ENCODE measurements around the gene TBX21.

GRCh38 chr17:47725446-47726111, 7.5 kb upstream of the TBX21 start:
- TF ChIP-seq CTCF (IDR thresholded peaks at IDR 0.05 in 2 of 3, conservative IDR thresholded peaks at IDR 0.05 in 1 of 3; ENCODE audit: insufficient read depth in 2 of 3, low read depth in 1 of 3, low read length in 3 of 3) (peak in 2 of 3 experiments; percentile 9 to 39; a peak in 1 of 6 replicates), MEIS2 (IDR thresholded peaks at IDR 0.05; ENCODE audit: partially characterized antibody) (no peak), GTF2F1 (IDR thresholded peaks at IDR 0.05; ENCODE audit: low read depth, low read length) (no peak), TCF7L2 (IDR thresholded peaks at IDR 0.05; ENCODE audit: low read depth, low read length) (no peak), ZNF395 (CRISPR knock-in tag; IDR thresholded peaks at IDR 0.05) (no peak), ZBTB2 (IDR thresholded peaks at IDR 0.05) (no peak), FOXP1 (CRISPR knock-in tag; IDR thresholded peaks at IDR 0.05) (no peak), ZNF561 (CRISPR knock-in tag; conservative IDR thresholded peaks at IDR 0.05) (no peak), ZBTB33 (CRISPR knock-in tag; IDR thresholded peaks at IDR 0.05) (no peak), STAT6 (CRISPR knock-in tag; IDR thresholded peaks at IDR 0.05) (no peak), MXD1 (CRISPR knock-in tag; IDR thresholded peaks at IDR 0.05; ENCODE audit: borderline replicate concordance, poor library complexity, severe bottlenecking) (no peak)

All from K562 (cell line).